IPS DF 6.9 (cell line): ENCODE data around the gene TRIP13.

Experiments used
- DNase-seq: peaks from one replicate; pipeline ENCODE4 v3.0.0-alpha.2; 2013; ENCODE audit warnings: low read depth, low spot score
- H3K27ac ChIP-seq: one replicate; pipeline ENCODE4 v1.5.1; 2013; ENCODE audit warnings: low read length, control low read depth
- H3K27me3 ChIP-seq: 2 replicates; pipeline ENCODE4 v1.6.1; 2013; ENCODE audit warnings: mild to moderate bottlenecking, low read length; ENCODE audit not compliant: control insufficient read depth, insufficient read depth
- H3K36me3 ChIP-seq: 2 replicates; pipeline ENCODE4 v1.6.1; 2013; ENCODE audit warnings: low read length; ENCODE audit not compliant: control insufficient read depth, insufficient read depth
- H3K4me1 ChIP-seq: 2 replicates; pipeline ENCODE4 v1.6.1; 2013; ENCODE audit warnings: low read length; ENCODE audit not compliant: control insufficient read depth, insufficient read depth
- H3K4me3 ChIP-seq: 2 replicates; pipeline ENCODE4 v1.5.1; 2013; ENCODE audit warnings: mild to moderate bottlenecking, low read length
- H3K9me3 ChIP-seq: 2 replicates; pipeline ENCODE4 v1.6.1; 2013; ENCODE audit warnings: low read length, inconsistent platforms; ENCODE audit not compliant: control insufficient read depth, insufficient read depth
- WGBS: extraction: QIAGEN DNeasy Blood & Tissue Kit; methylation state at CpG from one replicate; pipeline ENCODE4 v1.1.7; 2013; ENCODE audit warnings: mixed read lengths, missing lambda C conversion rate; ENCODE audit not compliant: insufficient read length, insufficient coverage; 5-methylcytosine and 5-hydroxymethylcytosine counted together

The TRIP13 gene

DNA sequence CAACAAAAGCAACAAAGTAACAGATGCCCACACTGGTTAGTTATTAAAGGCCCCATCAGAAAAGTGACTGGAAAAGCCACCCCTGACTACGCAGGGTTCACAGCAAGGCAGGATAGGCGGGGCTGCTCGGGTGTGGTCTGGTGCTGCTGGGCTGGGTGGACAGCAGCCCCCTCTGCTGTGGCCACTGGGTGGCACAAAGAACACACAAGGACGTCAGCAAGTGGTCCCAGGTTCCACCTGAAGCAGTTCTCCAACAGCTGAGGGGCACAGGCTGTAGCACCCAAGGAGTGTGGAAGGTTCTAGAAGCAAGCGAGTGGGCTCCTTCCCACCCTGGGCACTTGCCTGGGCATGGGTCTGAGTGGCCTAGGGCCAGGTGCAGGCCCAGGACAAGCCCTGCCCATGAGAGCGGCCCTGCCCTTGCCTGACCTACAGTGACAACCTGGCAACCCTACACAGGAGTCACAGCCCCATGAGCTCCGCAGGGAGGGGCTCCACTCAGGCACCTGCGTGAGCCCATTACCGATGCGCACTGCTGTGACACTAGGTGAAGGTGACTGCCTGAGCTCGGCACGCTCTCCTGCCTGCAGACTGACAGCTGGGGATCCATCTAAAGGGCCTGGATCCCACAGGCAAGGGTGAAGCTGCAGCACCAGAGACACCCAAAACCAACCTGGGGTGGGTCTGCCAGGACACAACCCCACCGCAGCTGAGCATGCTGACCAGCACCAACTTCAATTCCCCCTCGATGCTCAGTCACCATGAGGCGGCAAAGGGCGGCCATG is 8.1 kb upstream of the TRIP13 start:
- H3K4me3 ChIP-seq = no peak overlapping the region
- no peaks in the 10 kb centered on the region for H3K4me1 ChIP-seq
- no peaks in the 10 kb centered on the region for H3K9me3 ChIP-seq
- H3K36me3 ChIP-seq = peaks cover 60% of the 10 kb centered on the region
- DNase-seq = no peak
- no peaks in the 10 kb centered on the region for H3K27me3 ChIP-seq
- no peak overlapping the region for H3K27ac ChIP-seq
- no CpG with 5 or more reads among the region's 16 CpGs for WGBS

DNA sequence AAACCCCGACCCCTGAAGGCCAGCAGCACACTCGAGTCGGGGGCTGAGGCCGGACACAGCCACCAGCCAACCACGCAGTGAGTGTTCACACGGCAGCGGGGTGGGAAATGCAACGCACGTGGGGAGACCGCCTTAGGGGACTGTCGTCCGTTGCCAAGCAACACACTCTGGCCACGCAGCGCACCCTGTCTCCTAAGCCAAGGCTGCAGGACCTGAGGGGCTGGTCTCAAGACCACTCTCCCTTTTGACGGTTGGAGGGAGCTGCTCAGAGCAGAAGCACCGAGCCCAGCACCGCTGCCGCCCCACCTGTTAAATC is 7.6 kb upstream of the TRIP13 start:
- DNase-seq = no peak
- Histone ChIP-seq H3K27me3 (no peaks in the 10 kb centered on the region), H3K36me3 (peaks cover 60% of the 10 kb centered on the region), H3K4me3 (no peak overlapping the region), H3K9me3 (no peaks in the 10 kb centered on the region), H3K4me1 (no peaks in the 10 kb centered on the region), H3K27ac (no peak overlapping the region)
- no CpG with 5 or more reads among the region's 18 CpGs for WGBS

DNA sequence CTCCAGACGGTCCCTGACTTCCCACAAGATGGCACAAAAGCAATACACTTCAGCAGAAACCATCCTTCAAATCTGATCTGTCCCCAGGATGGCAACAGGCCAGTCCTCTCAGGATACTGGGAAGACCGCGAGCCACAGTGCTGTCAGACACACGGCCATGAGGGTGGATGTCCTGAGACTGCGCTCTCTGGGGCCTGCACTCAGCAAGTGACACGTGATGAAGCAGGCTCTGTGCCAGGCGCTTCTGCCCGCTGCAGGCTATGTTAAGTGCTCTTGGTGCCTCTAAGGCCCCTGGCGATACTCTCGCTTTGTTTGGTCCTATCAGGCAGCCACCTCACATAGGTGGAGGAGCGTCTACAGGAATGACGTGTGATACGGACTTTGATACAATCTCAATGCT is 7.2 kb upstream of the TRIP13 start:
- Histone ChIP-seq H3K27me3 (no peaks in the 10 kb centered on the region), H3K4me1 (no peaks in the 10 kb centered on the region), H3K36me3 (peaks cover 65% of the 10 kb centered on the region), H3K9me3 (no peaks in the 10 kb centered on the region), H3K4me3 (no peak overlapping the region), H3K27ac (no peak overlapping the region)
- no peak for DNase-seq
- WGBS = no CpG with 5 or more reads among the region's 13 CpGs

DNA sequence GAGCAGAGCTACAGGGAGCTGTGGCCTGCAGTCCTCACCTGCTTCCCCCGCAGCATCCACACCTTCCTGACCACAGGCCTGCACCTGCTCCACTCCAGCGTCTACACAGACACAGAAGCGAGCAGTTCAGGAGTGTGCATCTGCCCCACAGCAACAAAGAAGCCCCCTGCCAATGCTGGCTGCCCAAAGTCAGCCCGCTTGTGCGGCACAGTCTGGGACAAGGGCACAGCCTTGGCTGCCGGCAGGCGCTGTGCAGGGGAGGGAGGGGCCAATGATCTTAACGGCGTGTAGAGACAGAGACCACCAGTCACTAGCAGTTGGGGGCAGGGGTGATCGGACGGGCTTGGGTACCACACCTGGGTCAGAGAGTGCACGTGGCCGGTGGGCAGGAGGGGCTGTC is 6.6 kb upstream of the TRIP13 start:
- no peak overlapping the region for H3K4me3 ChIP-seq
- no peaks in the 10 kb centered on the region for H3K4me1 ChIP-seq
- no CpG with 5 or more reads among the region's 13 CpGs for WGBS
- H3K36me3 ChIP-seq = peaks cover 63% of the 10 kb centered on the region
- H3K27ac ChIP-seq = no peak overlapping the region
- no peak for DNase-seq
- H3K27me3 ChIP-seq = no peaks in the 10 kb centered on the region
- H3K9me3 ChIP-seq = no peaks in the 10 kb centered on the region

DNA sequence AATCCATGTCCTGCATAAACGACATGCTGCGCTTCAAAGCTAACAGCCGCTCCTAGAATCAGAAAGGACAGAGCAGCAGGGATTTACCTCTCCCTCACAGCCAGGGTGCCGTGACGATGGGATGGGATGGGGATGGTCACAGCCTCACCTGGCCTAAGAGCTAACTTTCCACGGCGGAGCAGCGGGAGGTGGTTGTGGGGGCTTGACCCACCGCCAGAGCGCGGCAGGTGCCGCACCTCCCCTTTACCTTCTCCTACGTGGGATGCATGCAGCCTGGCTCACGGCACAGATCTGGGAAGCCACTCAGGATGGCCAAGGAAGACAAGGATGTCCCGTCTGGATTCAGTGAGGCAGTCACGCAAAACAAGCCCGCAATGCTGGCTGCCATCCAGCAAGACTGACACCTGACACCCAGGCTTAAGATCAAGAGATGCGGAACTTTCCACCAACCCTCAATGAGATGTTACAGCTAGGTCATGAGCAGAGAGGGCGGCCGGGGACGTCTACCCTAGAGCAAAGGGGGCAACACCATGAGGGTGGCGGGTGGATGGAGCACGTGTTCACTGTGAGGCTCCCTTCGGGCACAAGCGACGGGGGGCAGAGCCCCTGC is 5.9 kb upstream of the TRIP13 start:
- H3K9me3 ChIP-seq = no peaks in the 10 kb centered on the region
- H3K27ac ChIP-seq = no peak overlapping the region
- no peak for DNase-seq
- H3K4me3 ChIP-seq = no peak overlapping the region
- WGBS = no CpG with 5 or more reads among the region's 26 CpGs
- peaks cover 2% of the 10 kb centered on the region; the same call in 1 of the 2 replicates for H3K4me1 ChIP-seq
- peaks cover 57% of the 10 kb centered on the region for H3K36me3 ChIP-seq
- H3K27me3 ChIP-seq = no peaks in the 10 kb centered on the region

DNA sequence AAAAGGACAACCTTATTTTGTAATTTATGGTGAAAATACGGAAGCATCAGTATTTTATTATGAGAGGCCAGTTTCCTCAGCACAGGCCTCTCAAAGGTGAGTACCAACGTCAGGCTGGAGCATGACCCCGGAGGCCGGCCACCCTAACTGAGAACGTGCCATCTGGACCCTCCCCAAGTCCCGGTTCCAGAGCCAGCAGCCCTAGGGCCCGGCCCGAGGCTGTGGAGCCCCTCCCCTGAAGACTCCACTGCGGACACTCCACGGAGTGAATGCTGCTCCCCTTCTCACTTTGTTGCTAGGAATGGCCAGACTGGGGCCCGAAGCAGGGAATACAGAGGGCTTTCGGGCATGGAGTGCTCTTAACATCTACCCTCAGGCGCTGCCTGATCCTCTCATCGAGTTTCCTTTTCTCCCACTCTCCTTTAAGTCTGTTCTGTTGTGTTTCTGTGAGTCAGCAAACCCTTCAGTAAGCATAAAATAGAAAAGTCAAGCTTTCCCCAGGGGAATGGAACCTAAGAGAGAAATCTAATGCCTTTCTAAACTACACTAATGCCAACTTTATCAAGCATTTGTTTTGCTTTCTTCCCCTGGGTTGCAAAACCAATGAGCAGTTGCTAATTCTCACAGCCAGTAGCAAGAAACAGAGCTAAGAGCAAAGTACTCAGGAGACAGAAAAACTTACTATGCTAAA is 4.6 kb upstream of the TRIP13 start:
- no peak overlapping the region for H3K4me3 ChIP-seq
- H3K36me3 ChIP-seq = peaks cover 45% of the 10 kb centered on the region
- no CpG with 5 or more reads among the region's 14 CpGs for WGBS
- H3K27me3 ChIP-seq = no peaks in the 10 kb centered on the region
- H3K4me1 ChIP-seq = peaks cover 2% of the 10 kb centered on the region; the same call in 1 of the 2 replicates
- no peaks in the 10 kb centered on the region for H3K9me3 ChIP-seq
- DNase-seq = no peak
- H3K27ac ChIP-seq = no peak overlapping the region

DNA sequence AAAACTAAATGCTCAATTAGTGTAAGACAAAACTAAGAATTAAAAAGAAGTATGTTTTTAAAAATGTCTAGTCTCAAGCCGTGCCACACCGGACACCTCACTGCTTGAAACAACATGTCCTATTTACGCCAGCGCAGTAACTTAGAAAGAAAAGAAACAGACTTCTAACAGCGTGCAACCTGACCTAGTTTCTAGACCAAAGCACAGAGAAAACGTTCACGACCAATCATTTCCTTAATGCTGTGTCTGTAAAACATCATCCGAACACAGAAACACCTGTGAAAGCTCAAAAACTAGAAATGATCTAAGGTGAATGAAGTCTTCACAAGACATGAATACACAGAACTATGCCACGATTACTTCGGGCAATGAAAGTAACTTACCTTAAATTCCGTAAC is 4.0 kb upstream of the TRIP13 start:
- Histone ChIP-seq H3K4me3 (no peak overlapping the region), H3K27me3 (no peaks in the 10 kb centered on the region), H3K27ac (no peak overlapping the region), H3K4me1 (peaks cover 2% of the 10 kb centered on the region; the same call in 1 of the 2 replicates), H3K9me3 (no peaks in the 10 kb centered on the region), H3K36me3 (peaks cover 40% of the 10 kb centered on the region)
- no CpG with 5 or more reads among the region's 11 CpGs for WGBS
- DNase-seq = no peak

DNA sequence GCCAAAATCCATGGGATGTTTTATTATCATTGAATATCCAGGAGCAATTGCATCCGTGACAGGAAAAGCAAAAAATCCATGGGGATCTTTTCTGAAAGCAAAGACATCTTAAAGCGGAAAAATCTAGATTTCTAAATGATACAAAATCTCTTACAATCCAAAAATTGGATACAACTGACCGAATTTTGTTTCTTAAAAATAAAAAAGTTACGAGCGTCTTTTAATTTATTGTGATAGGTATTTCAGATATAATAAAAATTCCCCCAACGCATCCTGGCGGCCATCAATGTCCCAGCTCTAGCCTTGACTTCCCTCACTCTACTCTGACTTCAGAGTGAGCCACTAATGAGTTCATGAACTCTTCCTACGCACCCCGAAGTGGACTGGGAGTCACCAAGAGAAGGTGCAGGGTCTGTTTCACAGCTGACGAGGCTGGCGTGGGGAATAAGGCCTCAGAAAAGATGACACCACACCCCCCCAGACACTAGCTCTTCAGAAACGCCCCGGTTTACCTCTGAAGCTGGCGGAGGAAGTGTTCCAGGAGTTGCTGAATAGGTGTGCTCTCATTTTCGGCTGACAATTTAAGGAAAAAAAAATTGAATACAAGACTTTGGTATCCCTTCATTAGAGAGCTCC is 3.5 kb upstream of the TRIP13 start:
- peaks cover 36% of the 10 kb centered on the region for H3K36me3 ChIP-seq
- H3K27me3 ChIP-seq = no peaks in the 10 kb centered on the region
- H3K9me3 ChIP-seq = no peaks in the 10 kb centered on the region
- no peak overlapping the region for H3K27ac ChIP-seq
- peaks cover 5% of the 10 kb centered on the region; the same call in 1 of the 2 replicates for H3K4me1 ChIP-seq
- no CpG with 5 or more reads among the region's 15 CpGs for WGBS
- no peak for DNase-seq
- no peak overlapping the region for H3K4me3 ChIP-seq

DNA sequence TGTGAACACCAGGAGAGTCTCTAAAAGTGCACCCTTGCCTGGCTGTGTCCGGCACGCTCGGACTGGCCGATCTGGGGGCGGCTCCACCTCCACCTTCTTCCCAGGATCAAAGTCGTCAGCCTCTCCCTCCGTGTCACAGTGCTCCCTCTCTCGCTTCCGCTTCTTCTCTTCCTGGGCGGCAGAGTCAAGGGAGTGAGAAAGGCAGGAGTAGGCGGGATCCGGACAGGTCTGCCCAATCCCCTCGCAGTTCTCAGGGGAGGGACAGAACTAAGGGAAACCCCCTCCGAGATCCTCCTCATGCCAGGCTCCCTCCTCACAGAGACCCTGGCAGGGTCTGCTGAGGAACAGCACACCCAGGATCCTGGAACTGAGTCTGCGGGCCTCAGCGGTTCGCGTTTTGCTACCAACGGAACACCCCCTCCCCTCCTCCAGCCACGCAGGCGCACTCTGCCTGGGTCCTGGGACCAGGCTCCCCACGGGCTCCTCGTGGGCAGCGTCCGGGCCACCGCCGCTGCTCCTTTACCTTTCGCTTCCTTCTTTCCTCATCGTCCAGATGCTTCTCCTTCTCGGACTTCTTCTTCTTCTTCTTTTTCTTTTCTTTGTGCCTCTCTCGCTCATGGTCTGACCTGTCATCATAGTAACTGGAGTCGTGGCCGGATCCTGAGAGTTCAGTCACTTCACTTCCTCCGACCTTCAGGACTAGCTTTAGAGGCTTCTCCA is 1.4 kb upstream of the TRIP13 start:
- Histone ChIP-seq H3K4me1 (peaks cover 5% of the 10 kb centered on the region; the same call in 1 of the 2 replicates), H3K27ac (no peak overlapping the region), H3K27me3 (no peaks in the 10 kb centered on the region), H3K9me3 (no peaks in the 10 kb centered on the region), H3K4me3 (peak overlapping the region; percentile 95; the same call in 1 of the 2 replicates), H3K36me3 (peaks cover 18% of the 10 kb centered on the region)
- WGBS = no CpG with 5 or more reads among the region's 34 CpGs
- DNase-seq = no peak
